ENCODE data around the gene FBLN1.
A peak's percentile ranks its signal among the peaks of the same experiment; 100 is the strongest.

The FBLN1 gene

GRCh38 chr22:45638834-45639746 lies 136.4 kb downstream of the FBLN1 start:
- ATAC-seq (ENCODE audit: low read depth) (no peak), DNase-seq (ENCODE audit: low spot score in 2 of 2) (no peak)
- Mint-ChIP-seq H3K9me3 (no peaks in the 10 kb centered on the region), H3K36me3 (no peaks in the 10 kb centered on the region), H3K27me3 (peaks cover 21% of the 10 kb centered on the region), H3K4me3 (no peak overlapping the region), H3K4me1 (no peaks in the 10 kb centered on the region), H3K27ac (no peak overlapping the region)

- H3K4me1 Mint-ChIP-seq: no peaks in the 10 kb centered on the region
- H3K27me3 Mint-ChIP-seq: peaks cover 21% of the 10 kb centered on the region
- H3K4me3 Mint-ChIP-seq: no peak overlapping the region
- no peak overlapping the region for H3K27ac Mint-ChIP-seq
- H3K9me3 Mint-ChIP-seq: no peaks in the 10 kb centered on the region
- H3K36me3 Mint-ChIP-seq: no peaks in the 10 kb centered on the region
- no peak for DNase-seq (ENCODE audit: low spot score in 2 of 2)
- ATAC-seq (ENCODE audit: low read depth): no peak
Observed at GRCh38 chr22:45639747-45640102, 137.0 kb downstream of the FBLN1 start.

- DNase-seq (ENCODE audit: low spot score in 2 of 2): no peak
- no peak overlapping the region for H3K4me3 Mint-ChIP-seq
- H3K4me1 Mint-ChIP-seq: no peaks in the 10 kb centered on the region
- no peaks in the 10 kb centered on the region for H3K9me3 Mint-ChIP-seq
- no peak for ATAC-seq (ENCODE audit: low read depth)
- H3K27me3 Mint-ChIP-seq: peaks cover 20% of the 10 kb centered on the region
- H3K27ac Mint-ChIP-seq: no peak overlapping the region
- no peaks in the 10 kb centered on the region for H3K36me3 Mint-ChIP-seq
Observed at GRCh38 chr22:45640291-45640940, 137.7 kb downstream of the FBLN1 start.

- Mint-ChIP-seq H3K27me3 (peaks cover 22% of the 10 kb centered on the region), H3K27ac (no peak overlapping the region), H3K9me3 (no peaks in the 10 kb centered on the region), H3K36me3 (no peaks in the 10 kb centered on the region), H3K4me1 (peaks cover 3% of the 10 kb centered on the region), H3K4me3 (no peak overlapping the region)
- DNase-seq (ENCODE audit: low spot score in 2 of 2) (no peak), ATAC-seq (ENCODE audit: low read depth) (no peak)
Observed at GRCh38 chr22:45640941-45641621, 138.4 kb downstream of the FBLN1 start.

DNA sequence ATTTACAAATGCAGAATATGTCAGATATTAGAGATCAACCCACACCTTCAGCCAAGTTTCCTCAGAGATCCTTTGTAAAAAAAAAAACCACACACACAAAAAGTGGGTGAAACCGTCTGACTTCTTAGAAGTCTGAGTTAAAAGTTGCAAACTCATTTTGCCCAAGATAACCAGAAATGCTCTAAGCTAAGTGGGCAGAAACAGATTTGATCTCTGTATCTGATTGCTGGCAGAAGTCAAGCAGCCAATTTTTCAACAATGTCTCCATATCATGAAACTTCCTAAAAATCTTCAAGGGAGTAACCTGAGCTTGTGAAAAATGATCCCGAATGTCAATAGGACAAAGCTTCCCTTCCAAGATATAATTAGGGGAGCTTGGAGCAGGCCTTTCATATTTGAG lies 140.3 kb downstream of the FBLN1 start:
- DNase-seq (ENCODE audit: low spot score in 2 of 2) (no peak), ATAC-seq (ENCODE audit: low read depth) (no peak)
- peaks cover 22% of the 10 kb centered on the region for H3K27me3 Mint-ChIP-seq
- no peak overlapping the region for H3K27ac Mint-ChIP-seq
- no peaks in the 10 kb centered on the region for H3K9me3 Mint-ChIP-seq
- no peaks in the 10 kb centered on the region for H3K36me3 Mint-ChIP-seq
- H3K4me1 Mint-ChIP-seq: peaks cover 3% of the 10 kb centered on the region
- H3K4me3 Mint-ChIP-seq: no peak overlapping the region

GRCh38 chr22:45644714-45645113 lies 142.0 kb downstream of the FBLN1 start:
- no peaks in the 10 kb centered on the region for H3K9me3 Mint-ChIP-seq
- H3K4me1 Mint-ChIP-seq: peaks cover 3% of the 10 kb centered on the region
- DNase-seq (ENCODE audit: low spot score in 2 of 2) (no peak), ATAC-seq (ENCODE audit: low read depth) (no peak)
- H3K4me3 Mint-ChIP-seq: no peak overlapping the region
- H3K36me3 Mint-ChIP-seq: no peaks in the 10 kb centered on the region
- peaks cover 23% of the 10 kb centered on the region for H3K27me3 Mint-ChIP-seq
- no peak overlapping the region for H3K27ac Mint-ChIP-seq

DNA sequence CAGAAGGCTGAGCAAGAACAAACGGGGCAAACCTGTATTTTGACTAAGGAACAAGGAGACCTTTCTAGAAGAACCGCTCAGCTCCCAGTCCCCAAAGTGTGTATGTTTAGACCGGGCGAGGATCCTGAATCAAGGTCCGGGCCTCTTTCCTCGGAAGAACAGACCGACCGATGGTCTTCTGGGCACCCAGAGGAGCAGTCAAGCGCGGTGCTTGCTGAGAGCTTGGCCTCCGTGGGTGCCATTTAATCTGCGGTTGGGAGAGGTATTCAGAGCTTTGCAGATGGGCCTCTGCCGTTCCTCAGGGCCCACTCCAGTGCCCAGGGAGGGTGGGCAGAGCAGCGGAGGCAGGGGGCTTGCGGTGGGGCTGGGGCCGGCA lies 142.5 kb downstream of the FBLN1 start:
- H3K4me3 Mint-ChIP-seq: no peak overlapping the region
- H3K9me3 Mint-ChIP-seq: no peaks in the 10 kb centered on the region
- no peaks in the 10 kb centered on the region for H3K36me3 Mint-ChIP-seq
- peaks cover 3% of the 10 kb centered on the region for H3K4me1 Mint-ChIP-seq
- DNase-seq (ENCODE audit: low spot score in 2 of 2): no peak
- peaks cover 23% of the 10 kb centered on the region for H3K27me3 Mint-ChIP-seq
- H3K27ac Mint-ChIP-seq: no peak overlapping the region
- ATAC-seq (ENCODE audit: low read depth): no peak

- peak; percentile 95 for ATAC-seq (ENCODE audit: low read depth)
- Mint-ChIP-seq H3K4me3 (no peak overlapping the region), H3K9me3 (no peaks in the 10 kb centered on the region), H3K4me1 (peaks cover 3% of the 10 kb centered on the region), H3K27me3 (peaks cover 23% of the 10 kb centered on the region), H3K27ac (no peak overlapping the region), H3K36me3 (no peaks in the 10 kb centered on the region)
- peak; percentile 81 to 92 for DNase-seq (ENCODE audit: low spot score in 2 of 2)
Observed at GRCh38 chr22:45645526-45646414, 143.1 kb downstream of the FBLN1 start.

GRCh38 chr22:45647532-45648225 lies 145.0 kb downstream of the FBLN1 start:
- H3K27me3 Mint-ChIP-seq: peaks cover 23% of the 10 kb centered on the region
- ATAC-seq (ENCODE audit: low read depth) (no peak), DNase-seq (ENCODE audit: low spot score in 2 of 2) (no peak)
- no peak overlapping the region for H3K27ac Mint-ChIP-seq
- H3K4me3 Mint-ChIP-seq: no peak overlapping the region
- H3K4me1 Mint-ChIP-seq: peaks cover 3% of the 10 kb centered on the region
- H3K9me3 Mint-ChIP-seq: no peaks in the 10 kb centered on the region
- no peaks in the 10 kb centered on the region for H3K36me3 Mint-ChIP-seq

GRCh38 chr22:45648301-45649117 lies 145.8 kb downstream of the FBLN1 start:
- no peak for DNase-seq (ENCODE audit: low spot score in 2 of 2)
- Mint-ChIP-seq H3K27ac (no peak overlapping the region), H3K36me3 (no peaks in the 10 kb centered on the region), H3K4me1 (peaks cover 3% of the 10 kb centered on the region), H3K27me3 (peaks cover 29% of the 10 kb centered on the region), H3K9me3 (no peaks in the 10 kb centered on the region), H3K4me3 (no peak overlapping the region)
- ATAC-seq (ENCODE audit: low read depth): no peak

DNA sequence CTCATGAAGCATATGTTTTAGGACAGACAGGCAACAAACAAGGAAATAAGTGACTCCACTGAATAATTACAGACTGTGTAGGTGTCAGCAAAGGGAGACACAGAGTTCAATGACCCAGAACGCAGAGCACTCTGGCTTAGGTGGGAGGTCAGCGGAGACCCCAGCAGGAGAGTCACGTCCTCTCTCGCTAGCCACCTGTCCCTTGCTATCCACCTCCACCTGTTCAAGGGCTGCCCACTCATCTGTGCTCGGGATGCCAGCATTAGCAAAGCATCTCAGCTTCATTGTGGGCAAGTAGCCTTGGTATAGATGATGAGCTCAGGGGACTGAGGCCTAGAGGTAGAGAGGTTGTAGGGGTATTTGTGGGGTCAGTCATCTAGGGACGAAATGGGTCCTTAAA lies 147.1 kb downstream of the FBLN1 start:
- Mint-ChIP-seq H3K27me3 (peaks cover 31% of the 10 kb centered on the region), H3K4me1 (peaks cover 3% of the 10 kb centered on the region), H3K9me3 (no peaks in the 10 kb centered on the region), H3K4me3 (no peak overlapping the region), H3K27ac (no peak overlapping the region), H3K36me3 (no peaks in the 10 kb centered on the region)
- DNase-seq (ENCODE audit: low spot score in 2 of 2) (no peak), ATAC-seq (ENCODE audit: low read depth) (no peak)

DNA sequence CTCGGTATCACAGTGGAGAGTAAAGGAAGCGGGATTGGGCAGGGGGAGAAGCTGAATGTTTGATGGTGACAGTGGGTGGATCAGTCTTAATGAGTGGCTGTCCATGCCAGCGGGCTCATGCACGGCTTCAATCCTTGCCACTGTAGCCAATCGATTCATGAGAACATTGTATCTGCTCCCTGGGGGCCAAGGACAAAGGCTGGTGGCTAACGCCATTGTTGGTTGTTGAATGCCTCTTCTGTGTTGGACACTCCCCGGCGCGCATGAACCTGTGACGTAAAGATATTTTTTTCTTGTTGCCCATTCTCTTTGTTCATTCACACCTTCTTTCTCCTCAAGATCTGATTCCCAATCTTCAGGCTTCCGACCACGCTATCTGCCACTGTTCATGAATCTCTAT lies 148.0 kb downstream of the FBLN1 start:
- Mint-ChIP-seq H3K27ac (no peak overlapping the region), H3K9me3 (no peaks in the 10 kb centered on the region), H3K27me3 (peaks cover 31% of the 10 kb centered on the region), H3K36me3 (no peaks in the 10 kb centered on the region), H3K4me3 (no peak overlapping the region), H3K4me1 (peaks cover 3% of the 10 kb centered on the region)
- DNase-seq (ENCODE audit: low spot score in 2 of 2) (no peak), ATAC-seq (ENCODE audit: low read depth) (no peak)

All from memory B cell (primary cell).